PFSK-1 (cell line): ENCODE measurements around the gene TGFBRAP1.

ENCODE experiments used
- FOXP2 ChIP-seq: optimal IDR thresholded peaks from 2 replicates; pipeline ENCODE3; 2011; ENCODE audit warnings: borderline replicate concordance, control low read depth, inconsistent platforms; ENCODE audit not compliant: insufficient read depth; ENCODE audit errors: extremely low read length, extremely low read depth
- POLR2AphosphoS5 ChIP-seq: IDR thresholded peaks from 2 replicates; pipeline ENCODE4 v1.6.1; 2012; ENCODE audit warnings: low read depth, mild to moderate bottlenecking, control low read depth, low read length, moderate library complexity
- SIN3A ChIP-seq: IDR thresholded peaks from 2 replicates; pipeline ENCODE4 v1.6.1; 2012; ENCODE audit warnings: mild to moderate bottlenecking, low read length, moderate library complexity, borderline replicate concordance; ENCODE audit not compliant: insufficient read depth
- TAF1 ChIP-seq: IDR thresholded peaks from 2 replicates; pipeline ENCODE4 v1.6.1; 2012; ENCODE audit warnings: low read length, control low read depth, borderline replicate concordance; ENCODE audit not compliant: insufficient read depth
- TF ChIP-seq, protein P1 (sequence below), 2 experiments: IDR thresholded peaks; 2 replicates each; pipeline versions ENCODE4 v1.6.1 to v1.8.0; 2011 to 2012; ENCODE audit warnings: low read depth in 2 of 2, low read length in 2 of 2, control low read depth in 1 of 2, inconsistent platforms in 1 of 2, mild to moderate bottlenecking in 1 of 2, moderate library complexity in 1 of 2; ENCODE audit not compliant: insufficient read depth in 1 of 2

TGFBRAP1 gene

DNA sequence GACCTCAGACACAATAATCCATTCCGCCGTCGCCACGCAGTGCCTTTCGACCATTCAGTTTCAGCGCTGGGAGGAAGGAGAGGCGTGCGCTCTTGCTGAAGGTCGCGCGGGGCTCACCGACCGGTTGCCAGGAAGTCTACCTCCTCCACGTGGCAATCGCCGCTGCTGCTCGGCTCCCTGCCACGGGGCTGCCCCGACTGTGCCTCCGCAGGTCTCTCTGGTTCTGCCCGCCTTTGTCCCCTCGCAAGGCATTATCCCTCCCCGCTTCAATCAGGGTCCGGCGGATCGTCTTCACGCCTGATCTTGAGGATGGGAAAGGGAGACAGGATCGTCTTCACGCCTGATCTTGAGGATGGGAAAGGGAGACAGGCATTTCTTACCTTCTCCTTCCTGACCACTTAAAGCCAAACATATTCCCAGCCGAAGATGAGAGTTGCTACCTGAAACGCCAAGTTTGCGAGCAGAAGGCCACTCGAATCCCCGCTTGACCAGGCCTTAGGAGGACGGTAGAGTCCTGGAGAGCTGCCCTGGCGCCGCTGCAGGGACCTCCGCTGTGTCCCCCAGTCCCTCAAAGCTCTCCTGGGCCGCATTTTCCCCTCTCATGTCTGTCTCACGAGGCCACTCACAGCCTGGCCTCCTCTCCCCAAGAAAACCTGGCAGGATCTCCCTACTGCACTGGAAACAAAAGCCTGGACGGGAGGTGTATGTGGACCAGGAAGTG is 92.3 kb downstream of the TGFBRAP1 start:
- TF ChIP-seq POLR2AphosphoS5 (no peak), SIN3A (no peak)

GRCh38 chr2:105236060-105236424 is 93.5 kb downstream of the TGFBRAP1 start:
- TF ChIP-seq FOXP2 (no peak), TAF1 (no peak), SIN3A (no peak), POLR2AphosphoS5 (no peak)
- TF ChIP-seq, protein P1, sequence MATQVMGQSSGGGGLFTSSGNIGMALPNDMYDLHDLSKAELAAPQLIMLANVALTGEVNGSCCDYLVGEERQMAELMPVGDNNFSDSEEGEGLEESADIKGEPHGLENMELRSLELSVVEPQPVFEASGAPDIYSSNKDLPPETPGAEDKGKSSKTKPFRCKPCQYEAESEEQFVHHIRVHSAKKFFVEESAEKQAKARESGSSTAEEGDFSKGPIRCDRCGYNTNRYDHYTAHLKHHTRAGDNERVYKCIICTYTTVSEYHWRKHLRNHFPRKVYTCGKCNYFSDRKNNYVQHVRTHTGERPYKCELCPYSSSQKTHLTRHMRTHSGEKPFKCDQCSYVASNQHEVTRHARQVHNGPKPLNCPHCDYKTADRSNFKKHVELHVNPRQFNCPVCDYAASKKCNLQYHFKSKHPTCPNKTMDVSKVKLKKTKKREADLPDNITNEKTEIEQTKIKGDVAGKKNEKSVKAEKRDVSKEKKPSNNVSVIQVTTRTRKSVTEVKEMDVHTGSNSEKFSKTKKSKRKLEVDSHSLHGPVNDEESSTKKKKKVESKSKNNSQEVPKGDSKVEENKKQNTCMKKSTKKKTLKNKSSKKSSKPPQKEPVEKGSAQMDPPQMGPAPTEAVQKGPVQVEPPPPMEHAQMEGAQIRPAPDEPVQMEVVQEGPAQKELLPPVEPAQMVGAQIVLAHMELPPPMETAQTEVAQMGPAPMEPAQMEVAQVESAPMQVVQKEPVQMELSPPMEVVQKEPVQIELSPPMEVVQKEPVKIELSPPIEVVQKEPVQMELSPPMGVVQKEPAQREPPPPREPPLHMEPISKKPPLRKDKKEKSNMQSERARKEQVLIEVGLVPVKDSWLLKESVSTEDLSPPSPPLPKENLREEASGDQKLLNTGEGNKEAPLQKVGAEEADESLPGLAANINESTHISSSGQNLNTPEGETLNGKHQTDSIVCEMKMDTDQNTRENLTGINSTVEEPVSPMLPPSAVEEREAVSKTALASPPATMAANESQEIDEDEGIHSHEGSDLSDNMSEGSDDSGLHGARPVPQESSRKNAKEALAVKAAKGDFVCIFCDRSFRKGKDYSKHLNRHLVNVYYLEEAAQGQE (IDR thresholded peaks at IDR 0.05; ENCODE audit: insufficient read depth in 1 of 2, low read depth in 2 of 2, low read length in 2 of 2), result no peak

DNA sequence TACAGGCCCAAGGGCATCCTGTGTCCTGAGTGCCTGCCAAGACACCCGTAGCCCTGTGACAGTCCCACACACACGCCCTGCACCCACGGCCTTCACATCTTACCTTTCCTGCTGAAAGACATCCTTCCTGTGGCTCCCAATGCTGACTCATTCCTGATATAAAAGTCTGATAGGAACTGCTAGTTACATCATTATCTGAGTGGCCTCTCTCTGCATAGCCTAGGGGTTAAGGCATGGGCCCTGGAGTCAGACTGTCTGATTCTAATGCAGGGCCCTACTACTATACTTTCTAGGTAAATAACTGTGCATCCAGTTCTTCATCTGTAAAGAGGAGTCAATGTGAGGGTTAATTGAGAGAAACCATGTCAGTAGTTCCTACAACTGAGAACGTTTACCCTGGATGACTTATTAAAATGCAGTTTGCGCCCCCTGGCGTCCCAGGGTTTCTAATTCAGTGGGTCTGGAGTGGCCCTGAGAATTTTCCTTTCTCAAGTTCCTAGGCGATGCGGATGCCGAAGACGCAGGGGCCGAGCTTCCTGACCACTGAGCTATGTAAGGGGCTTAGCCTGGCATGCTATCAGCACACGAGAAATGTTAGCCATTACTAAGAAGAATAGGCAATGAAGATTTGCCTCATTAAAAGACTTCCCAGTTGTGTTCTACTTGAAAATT is 94.0 kb downstream of the TGFBRAP1 start:
- TF ChIP-seq, protein P1 (IDR thresholded peaks at IDR 0.05; ENCODE audit: insufficient read depth in 1 of 2, low read depth in 2 of 2, low read length in 2 of 2), result no peak
- TF ChIP-seq TAF1 (no peak), SIN3A (no peak), POLR2AphosphoS5 (no peak), FOXP2 (no peak)

DNA sequence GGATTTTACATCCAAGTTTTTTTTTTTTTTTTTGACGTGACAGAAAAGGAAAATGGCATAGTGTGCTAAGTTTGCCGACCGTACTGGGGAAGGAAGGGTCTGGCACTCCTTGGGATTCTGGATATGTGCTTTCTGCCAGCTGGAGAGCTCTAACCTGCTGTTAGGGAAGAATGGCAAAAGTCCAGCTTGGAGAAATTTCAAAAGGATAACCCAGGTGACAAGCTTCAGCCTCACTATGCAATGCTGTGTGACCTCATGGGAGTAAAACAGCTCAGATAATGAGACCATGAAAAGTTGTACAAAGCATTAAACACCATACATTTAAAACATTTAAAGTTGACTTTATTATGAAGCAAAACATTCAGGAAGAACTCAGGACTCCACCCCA is 98.3 kb downstream of the TGFBRAP1 start:
- TF ChIP-seq POLR2AphosphoS5 (no peak), SIN3A (no peak), TAF1 (no peak), FOXP2 (no peak)
- TF ChIP-seq, protein P1 (IDR thresholded peaks at IDR 0.05; ENCODE audit: insufficient read depth in 1 of 2, low read depth in 2 of 2, low read length in 2 of 2), result no peak

DNA sequence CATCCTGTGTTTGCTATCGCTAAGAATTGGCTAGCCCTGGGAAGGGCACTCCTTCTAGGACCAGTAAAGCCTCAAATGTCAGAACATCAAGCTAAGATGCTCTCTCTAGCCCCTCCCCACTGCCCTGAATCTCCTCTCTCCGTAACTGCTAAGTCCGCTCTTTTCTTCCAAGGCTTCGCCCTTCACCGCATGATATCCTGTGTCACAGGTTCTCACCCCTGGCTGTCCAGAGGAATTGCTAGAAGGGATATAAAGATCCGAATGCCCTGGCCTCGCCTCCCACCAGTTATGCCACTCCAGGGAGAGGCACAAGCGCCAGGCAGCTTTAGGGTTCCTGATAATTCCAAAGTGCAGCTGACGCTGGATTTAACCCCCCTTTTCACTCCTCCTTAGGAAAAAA is 105.1 kb downstream of the TGFBRAP1 start:
- TF ChIP-seq, protein P1 (IDR thresholded peaks at IDR 0.05; ENCODE audit: insufficient read depth in 1 of 2, low read depth in 2 of 2, low read length in 2 of 2), result no peak
- no peak for TF ChIP-seq TAF1
- no peak for TF ChIP-seq POLR2AphosphoS5
- no peak for TF ChIP-seq FOXP2
- TF ChIP-seq SIN3A, result no peak
